ENCODE data around the gene MEIOSIN.
A peak's percentile ranks its signal among the peaks of the same experiment; 100 is the strongest.

Gene MEIOSIN

GRCh38 chr19:45766869-45767346 is 33.7 kb downstream of the MEIOSIN start:
- DNase-seq (ENCODE audit: low read depth): peak; percentile 22
- no peak for TF ChIP-seq CTCF (IDR thresholded peaks at IDR 0.05; ENCODE audit: insufficient read depth, low read depth, low read length, missing control alignments)
- peak overlapping the region; percentile 81 for H3K4me3 ChIP-seq (ENCODE audit: low read length)

GRCh38 chr19:45767410-45767880 is 34.2 kb downstream of the MEIOSIN start:
- DNase-seq (ENCODE audit: low read depth): peak; percentile 83
- H3K4me3 ChIP-seq (ENCODE audit: low read length): peak overlapping the region; percentile 81
- no peak for TF ChIP-seq CTCF (IDR thresholded peaks at IDR 0.05; ENCODE audit: insufficient read depth, low read depth, low read length, missing control alignments)

- DNase-seq (ENCODE audit: low read depth): peak; percentile 72
- H3K4me3 ChIP-seq (ENCODE audit: low read length): peak overlapping the region; percentile 81
- TF ChIP-seq CTCF (IDR thresholded peaks at IDR 0.05; ENCODE audit: insufficient read depth, low read depth, low read length, missing control alignments): no peak
Measured at GRCh38 chr19:45767881-45768654, 34.8 kb downstream of the MEIOSIN start.

GRCh38 chr19:45768655-45768983 is 35.4 kb downstream of the MEIOSIN start:
- H3K4me3 ChIP-seq (ENCODE audit: low read length): peak overlapping the region; percentile 81
- TF ChIP-seq CTCF (IDR thresholded peaks at IDR 0.05; ENCODE audit: insufficient read depth, low read depth, low read length, missing control alignments): no peak
- DNase-seq (ENCODE audit: low read depth): peak; percentile 65

GRCh38 chr19:45768984-45769782 is 35.9 kb downstream of the MEIOSIN start, which contains the start of gene SIX5:
SIX5 (minus strand) TSS chr19:45769252; CDS start chr19:45768844, 408 bp downstream.
- peak; percentile 98 for DNase-seq (ENCODE audit: low read depth)

GRCh38 chr19:45769821-45770191 is 36.6 kb downstream of the MEIOSIN start:
- TF ChIP-seq CTCF (IDR thresholded peaks at IDR 0.05; ENCODE audit: insufficient read depth, low read depth, low read length, missing control alignments): no peak
- peak; percentile 51 for DNase-seq (ENCODE audit: low read depth)

More at GRCh38 chr19:45768984-45769782, 35.9 kb downstream of the MEIOSIN start, which contains the start of gene SIX5:
- H3K4me3 ChIP-seq (ENCODE audit: low read length): peak within 1 kb of the TSS; percentile 81
- no peak for TF ChIP-seq CTCF (IDR thresholded peaks at IDR 0.05; ENCODE audit: insufficient read depth, low read depth, low read length, missing control alignments)

More at GRCh38 chr19:45769821-45770191, 36.6 kb downstream of the MEIOSIN start:
- peak overlapping the region; percentile 70 for H3K4me3 ChIP-seq (ENCODE audit: low read length)

All from epithelial cell of esophagus (primary cell).